Measurements from ENCODE around the gene BMPR1B.
"Not testable (repeated sequence)": the region's sequence is repeated elsewhere in the genome, so short reads cannot be mapped to it uniquely, and the experiment has no call there.

Gene BMPR1B

GRCh38 chr4:94798808-94799207 lies 41.1 kb downstream of the BMPR1B start:
- no peak for DNase-seq
- CTCF ChIA-PET = no interaction called here
- no peak overlapping the region for H3K27ac Mint-ChIP-seq
- H3K27me3 Mint-ChIP-seq = no peaks in the 10 kb centered on the region
- H3K9me3 Mint-ChIP-seq = no peaks in the 10 kb centered on the region
- H3K4me1 Mint-ChIP-seq = no peaks in the 10 kb centered on the region
- H3K36me3 Mint-ChIP-seq = no peaks in the 10 kb centered on the region
- H3K4me3 Mint-ChIP-seq = no peak overlapping the region

GRCh38 chr4:94801016-94801415 lies 43.3 kb downstream of the BMPR1B start:
- Mint-ChIP-seq H3K4me1 (no peaks in the 10 kb centered on the region), H3K27ac (no peak overlapping the region), H3K4me3 (no peak overlapping the region), H3K9me3 (no peaks in the 10 kb centered on the region), H3K36me3 (no peaks in the 10 kb centered on the region), H3K27me3 (no peaks in the 10 kb centered on the region)
- DNase-seq = no peak
- CTCF ChIA-PET = interaction anchor here (0.7 kb wide), 1 partner anchor 613 kb away, joined by 3 read pairs; no protein-coding TSS in a partner anchor

DNA sequence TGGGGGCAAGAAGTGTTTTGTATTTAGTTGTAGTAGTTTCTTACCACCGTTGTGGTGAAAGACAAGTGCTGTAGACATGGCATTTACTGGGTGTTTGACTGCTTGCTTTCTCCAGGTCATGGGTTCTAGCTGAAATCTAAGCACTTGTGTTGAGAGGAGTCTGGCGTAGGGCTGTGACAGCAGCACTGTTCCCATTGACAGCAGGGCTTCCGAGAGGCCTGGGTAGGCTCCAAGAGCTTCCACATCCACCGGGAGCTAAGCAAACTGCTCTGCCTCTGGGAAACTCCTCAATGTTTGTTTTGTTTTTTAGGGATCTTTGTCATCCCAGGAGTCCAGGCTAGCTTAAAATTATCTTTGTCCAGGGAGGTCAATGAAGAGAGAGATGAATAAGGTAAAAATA lies 44.3 kb downstream of the BMPR1B start:
- no peaks in the 10 kb centered on the region for H3K4me1 Mint-ChIP-seq
- H3K27me3 Mint-ChIP-seq = no peaks in the 10 kb centered on the region
- no peak for DNase-seq
- no peaks in the 10 kb centered on the region for H3K9me3 Mint-ChIP-seq
- no peak overlapping the region for H3K27ac Mint-ChIP-seq
- CTCF ChIA-PET = no interaction called here
- no peak overlapping the region for H3K4me3 Mint-ChIP-seq
- H3K36me3 Mint-ChIP-seq = no peaks in the 10 kb centered on the region

DNA sequence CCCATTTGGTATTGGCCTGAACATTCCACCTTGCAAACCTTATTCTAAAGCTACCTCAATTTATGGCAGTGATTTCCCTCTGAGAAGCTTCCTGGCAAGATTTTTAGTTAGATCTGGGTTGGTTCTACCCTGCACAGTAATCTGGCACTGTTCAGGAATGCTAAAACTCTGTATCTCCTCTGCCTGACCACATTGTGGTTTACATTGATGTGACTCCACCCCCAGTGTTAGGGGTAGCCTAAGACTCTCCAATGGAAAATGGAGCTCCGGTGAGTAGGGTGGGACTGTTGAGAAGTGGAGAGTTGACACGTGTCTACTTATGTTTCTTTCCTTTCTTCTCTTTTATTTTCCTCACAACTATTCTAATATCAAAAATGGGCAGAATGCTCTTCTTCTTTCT lies 45.4 kb downstream of the BMPR1B start:
- no peak for DNase-seq
- H3K27ac Mint-ChIP-seq = no peak overlapping the region

GRCh38 chr4:94804650-94805049 lies 46.9 kb downstream of the BMPR1B start:
- no peak overlapping the region for H3K4me3 Mint-ChIP-seq
- H3K4me1 Mint-ChIP-seq = no peaks in the 10 kb centered on the region
- H3K27me3 Mint-ChIP-seq = no peaks in the 10 kb centered on the region
- no peak overlapping the region for H3K27ac Mint-ChIP-seq
- CTCF ChIA-PET = no interaction called here
- no peaks in the 10 kb centered on the region for H3K9me3 Mint-ChIP-seq
- H3K36me3 Mint-ChIP-seq = no peaks in the 10 kb centered on the region
- DNase-seq = no peak

More for the DNA sequence above, 45.4 kb downstream of the BMPR1B start:
- H3K4me3 Mint-ChIP-seq = no peak overlapping the region
- no peaks in the 10 kb centered on the region for H3K9me3 Mint-ChIP-seq
- CTCF ChIA-PET = no interaction called here
- no peaks in the 10 kb centered on the region for H3K36me3 Mint-ChIP-seq
- no peaks in the 10 kb centered on the region for H3K27me3 Mint-ChIP-seq
- no peaks in the 10 kb centered on the region for H3K4me1 Mint-ChIP-seq

- H3K27ac Mint-ChIP-seq = no peak overlapping the region
- no peaks in the 10 kb centered on the region for H3K9me3 Mint-ChIP-seq
- H3K27me3 Mint-ChIP-seq = no peaks in the 10 kb centered on the region
- DNase-seq = no peak
- CTCF ChIA-PET = no interaction called here
- no peaks in the 10 kb centered on the region for H3K36me3 Mint-ChIP-seq
- H3K4me1 Mint-ChIP-seq = no peaks in the 10 kb centered on the region
- no peak overlapping the region for H3K4me3 Mint-ChIP-seq
These were observed 48.6 kb downstream of the BMPR1B start for GRCh38 chr4:94806376-94806775.

DNA sequence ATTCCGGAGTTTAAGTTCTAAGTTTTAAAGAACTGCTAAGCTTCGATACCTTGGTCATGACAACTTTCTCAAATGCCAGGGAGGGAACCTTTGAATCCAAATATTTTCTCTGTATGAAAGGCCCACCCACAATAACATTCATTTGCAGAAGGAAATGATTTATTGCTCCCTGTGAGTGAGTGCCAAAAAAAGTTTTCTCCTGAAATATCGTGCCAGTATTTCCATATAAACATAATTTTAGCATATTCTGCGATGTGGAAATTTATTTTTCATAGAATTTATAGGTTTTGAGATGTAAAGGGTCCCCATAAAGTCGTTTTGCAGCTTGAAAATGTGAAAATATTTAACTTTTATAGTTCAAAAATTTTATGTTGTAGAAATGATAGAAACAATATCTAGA lies 53.9 kb downstream of the BMPR1B start:
- H3K4me3 Mint-ChIP-seq = no peak overlapping the region
- H3K4me1 Mint-ChIP-seq = no peaks in the 10 kb centered on the region
- no peaks in the 10 kb centered on the region for H3K9me3 Mint-ChIP-seq
- no peak overlapping the region for H3K27ac Mint-ChIP-seq
- no peaks in the 10 kb centered on the region for H3K27me3 Mint-ChIP-seq
- CTCF ChIA-PET = no interaction called here
- no peaks in the 10 kb centered on the region for H3K36me3 Mint-ChIP-seq
- no peak for DNase-seq

DNA sequence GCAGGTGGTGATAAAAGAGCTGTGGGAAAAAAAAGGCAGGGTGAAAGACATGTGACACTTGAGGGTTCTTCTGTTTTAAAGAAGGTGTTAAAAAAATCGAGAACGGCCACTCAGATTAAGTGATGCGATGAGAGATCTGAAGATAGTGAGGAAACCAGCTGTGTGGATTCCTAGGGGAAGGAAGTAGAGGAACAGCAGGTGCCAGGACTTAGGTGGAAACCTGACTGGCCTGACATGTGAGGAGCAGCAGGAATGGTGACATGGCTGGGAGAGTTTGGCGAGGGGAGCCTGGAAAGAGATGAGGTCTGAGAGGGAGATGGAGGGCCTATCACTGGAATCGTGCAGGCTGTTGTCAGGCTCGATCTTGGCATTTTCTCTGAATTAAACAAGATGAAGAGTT lies 55.5 kb downstream of the BMPR1B start:
- no peaks in the 10 kb centered on the region for H3K4me1 Mint-ChIP-seq
- no peak overlapping the region for H3K27ac Mint-ChIP-seq
- CTCF ChIA-PET = no interaction called here
- H3K27me3 Mint-ChIP-seq = no peaks in the 10 kb centered on the region
- H3K36me3 Mint-ChIP-seq = no peaks in the 10 kb centered on the region
- DNase-seq = no peak
- H3K4me3 Mint-ChIP-seq = no peak overlapping the region
- no peaks in the 10 kb centered on the region for H3K9me3 Mint-ChIP-seq

- Mint-ChIP-seq H3K27me3 (no peaks in the 10 kb centered on the region), H3K36me3 (no peaks in the 10 kb centered on the region), H3K4me3 (no peak overlapping the region), H3K9me3 (no peaks in the 10 kb centered on the region), H3K4me1 (no peaks in the 10 kb centered on the region), H3K27ac (no peak overlapping the region)
- CTCF ChIA-PET = no interaction called here
- no peak for DNase-seq
These were observed 56.5 kb downstream of the BMPR1B start for GRCh38 chr4:94814237-94814636.

DNA sequence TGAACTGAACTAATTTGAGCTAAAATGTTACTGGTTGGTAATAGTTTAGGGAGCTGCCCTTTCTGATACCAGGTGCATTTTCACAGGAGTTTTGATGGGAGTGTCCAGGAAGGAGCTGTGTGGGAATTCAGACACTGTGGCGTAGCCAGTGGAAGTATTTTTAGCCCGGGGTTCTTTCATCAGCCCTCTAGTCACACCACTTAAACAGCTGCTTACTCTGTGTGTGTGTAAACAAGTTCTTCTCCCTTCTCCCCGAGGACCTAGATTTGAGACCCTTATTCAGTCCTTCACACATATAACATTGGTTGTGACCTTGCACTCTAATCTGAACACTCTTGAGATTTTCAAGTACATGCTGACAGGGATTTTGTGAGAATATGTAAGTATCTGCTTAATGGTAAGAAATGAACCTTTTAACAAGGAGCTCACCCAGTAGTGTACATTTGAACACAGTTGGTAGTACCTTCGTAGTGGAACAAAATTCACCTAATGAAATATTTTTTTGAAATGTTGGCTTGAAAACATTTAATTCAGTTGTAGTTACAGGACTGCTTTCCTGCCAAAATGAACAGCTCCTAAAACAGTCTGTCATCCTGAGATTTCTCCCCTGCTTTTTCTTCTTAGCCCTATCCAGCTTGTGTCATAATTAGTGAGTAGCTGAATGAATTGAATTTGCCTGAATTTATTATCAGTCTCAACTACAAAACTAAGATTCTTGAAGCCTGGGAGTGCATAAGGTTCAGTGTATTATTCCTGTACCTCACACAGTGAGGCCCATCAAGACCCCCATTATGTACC lies 61.8 kb downstream of the BMPR1B start:
- CTCF ChIA-PET = no interaction called here
- H3K4me3 Mint-ChIP-seq = no peak overlapping the region
- DNase-seq = no peak
- no peaks in the 10 kb centered on the region for H3K36me3 Mint-ChIP-seq
- no peaks in the 10 kb centered on the region for H3K9me3 Mint-ChIP-seq
- H3K27ac Mint-ChIP-seq = no peak overlapping the region
- H3K4me1 Mint-ChIP-seq = no peaks in the 10 kb centered on the region
- H3K27me3 Mint-ChIP-seq = no peaks in the 10 kb centered on the region

- Mint-ChIP-seq H3K27me3 (peaks cover 3% of the 10 kb centered on the region), H3K27ac (no peak overlapping the region), H3K4me3 (no peak overlapping the region), H3K9me3 (no peaks in the 10 kb centered on the region), H3K36me3 (no peaks in the 10 kb centered on the region), H3K4me1 (no peaks in the 10 kb centered on the region)
- CTCF ChIA-PET = no interaction called here
- DNase-seq = no peak
These were observed 68.5 kb downstream of the BMPR1B start for GRCh38 chr4:94826206-94826605.

DNA sequence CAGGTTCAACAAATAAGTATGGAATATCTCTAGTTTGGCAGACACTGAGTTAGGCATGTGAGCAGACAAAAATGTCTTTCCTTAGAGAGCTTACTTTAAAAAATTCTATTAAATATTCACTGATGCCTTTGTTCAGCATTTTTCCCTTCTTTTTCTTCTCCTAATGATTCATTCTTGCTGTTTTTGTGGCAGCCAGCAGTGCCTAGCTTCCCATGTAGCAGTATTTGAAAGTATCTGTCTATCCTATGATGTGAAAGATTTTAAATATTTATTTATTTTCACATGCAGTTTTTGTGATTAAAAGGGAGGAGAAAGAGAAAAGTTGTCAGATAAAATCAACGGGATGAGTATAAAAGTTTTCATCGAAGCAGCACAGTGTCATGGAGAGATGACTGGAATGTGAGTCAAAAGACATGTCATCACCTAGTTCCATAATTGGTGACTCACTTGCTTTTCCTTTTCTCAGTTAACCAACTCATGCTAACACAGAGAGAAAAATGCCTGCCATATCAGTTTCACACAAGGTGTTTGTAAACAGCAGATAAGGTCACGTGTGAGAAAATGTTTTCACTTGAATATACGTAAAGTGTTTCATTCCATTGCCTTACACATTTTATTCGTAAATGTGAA lies 69.8 kb downstream of the BMPR1B start:
- CTCF ChIA-PET = no interaction called here
- H3K27ac Mint-ChIP-seq = no peak overlapping the region
- no peaks in the 10 kb centered on the region for H3K36me3 Mint-ChIP-seq
- H3K4me1 Mint-ChIP-seq = no peaks in the 10 kb centered on the region
- DNase-seq = no peak
- H3K27me3 Mint-ChIP-seq = peaks cover 3% of the 10 kb centered on the region
- no peaks in the 10 kb centered on the region for H3K9me3 Mint-ChIP-seq
- no peak overlapping the region for H3K4me3 Mint-ChIP-seq

DNA sequence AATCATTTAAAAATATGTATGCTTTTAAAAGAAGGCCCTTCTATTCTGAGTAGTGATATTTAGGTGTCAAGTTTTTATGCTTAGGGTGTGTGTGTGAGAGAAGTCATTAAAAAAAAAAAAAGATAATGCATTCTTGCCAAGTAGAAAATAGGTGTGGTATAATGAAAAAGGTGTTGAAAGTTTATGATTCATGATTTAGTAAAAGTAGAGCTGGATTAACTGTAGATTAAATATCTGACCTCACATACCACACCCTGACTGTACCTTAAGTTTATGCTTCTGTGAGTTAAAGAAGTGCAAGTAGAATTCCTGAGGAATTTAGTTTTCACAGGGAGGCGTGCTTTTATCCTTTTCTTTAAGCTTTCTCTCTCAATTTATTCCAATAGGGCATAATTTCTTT lies 71.1 kb downstream of the BMPR1B start:
- Mint-ChIP-seq H3K9me3 (no peaks in the 10 kb centered on the region), H3K4me3 (no peak overlapping the region), H3K36me3 (no peaks in the 10 kb centered on the region), H3K4me1 (no peaks in the 10 kb centered on the region), H3K27ac (no peak overlapping the region), H3K27me3 (peaks cover 3% of the 10 kb centered on the region)
- CTCF ChIA-PET = no interaction called here
- no peak for DNase-seq

- H3K9me3 Mint-ChIP-seq = no peaks in the 10 kb centered on the region
- H3K36me3 Mint-ChIP-seq = no peaks in the 10 kb centered on the region
- H3K4me1 Mint-ChIP-seq = no peaks in the 10 kb centered on the region
- CTCF ChIA-PET = interaction anchor here (0.6 kb wide), 1 partner anchor 108 kb away, joined by 4 read pairs; no protein-coding TSS in a partner anchor
- no peaks in the 10 kb centered on the region for H3K27me3 Mint-ChIP-seq
- no peak for DNase-seq
- H3K4me3 Mint-ChIP-seq = no peak overlapping the region
- no peak overlapping the region for H3K27ac Mint-ChIP-seq
These were observed 73.9 kb downstream of the BMPR1B start for GRCh38 chr4:94831607-94832006.

GRCh38 chr4:94832329-94832728 lies 74.6 kb downstream of the BMPR1B start:
- CTCF ChIA-PET, H3K4me1 Mint-ChIP-seq, H3K27ac Mint-ChIP-seq, H3K4me3 Mint-ChIP-seq, DNase-seq, H3K36me3 Mint-ChIP-seq, H3K27me3 Mint-ChIP-seq, H3K9me3 Mint-ChIP-seq: not testable (repeated sequence)
